DND-41 (cell line): ENCODE measurements around the gene C11orf52.

Experiments used
- EZH2 ChIP-seq: IDR thresholded peaks from 3 replicates; pipeline ENCODE4 v1.6.1; 2012; ENCODE audit warnings: borderline replicate concordance, low read depth, mild to moderate bottlenecking, moderate library complexity, low read length, inconsistent platforms; ENCODE audit not compliant: severe bottlenecking
- TF ChIP-seq, protein P1 (sequence below): IDR thresholded peaks from 2 replicates; pipeline ENCODE4 v1.5.1; 2012; ENCODE audit warnings: borderline replicate concordance, low read length, moderate library complexity, mild to moderate bottlenecking; ENCODE audit not compliant: poor library complexity, severe bottlenecking; ENCODE audit errors: extremely low read depth

DNA sequence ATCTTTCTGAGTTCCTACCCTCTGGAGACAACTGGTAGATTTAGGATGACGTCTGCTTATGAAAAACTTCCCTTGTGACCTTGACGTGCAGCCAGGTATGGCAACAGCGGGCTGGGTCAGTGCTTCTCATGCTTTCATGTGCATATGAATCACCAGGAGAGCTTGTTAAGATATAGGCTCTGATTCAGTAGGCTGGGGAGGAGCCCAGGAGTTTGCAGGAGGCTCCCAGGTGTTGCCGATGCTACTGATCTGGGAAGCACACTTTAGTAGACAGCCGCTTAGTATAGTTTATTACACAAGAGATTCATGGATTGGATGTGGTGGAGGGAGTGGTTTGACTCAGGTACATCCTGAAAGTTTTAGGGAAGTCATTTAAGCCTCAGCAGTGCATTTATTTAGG lies 42.2 kb downstream of the C11orf52 start:
- TF ChIP-seq, protein P1, sequence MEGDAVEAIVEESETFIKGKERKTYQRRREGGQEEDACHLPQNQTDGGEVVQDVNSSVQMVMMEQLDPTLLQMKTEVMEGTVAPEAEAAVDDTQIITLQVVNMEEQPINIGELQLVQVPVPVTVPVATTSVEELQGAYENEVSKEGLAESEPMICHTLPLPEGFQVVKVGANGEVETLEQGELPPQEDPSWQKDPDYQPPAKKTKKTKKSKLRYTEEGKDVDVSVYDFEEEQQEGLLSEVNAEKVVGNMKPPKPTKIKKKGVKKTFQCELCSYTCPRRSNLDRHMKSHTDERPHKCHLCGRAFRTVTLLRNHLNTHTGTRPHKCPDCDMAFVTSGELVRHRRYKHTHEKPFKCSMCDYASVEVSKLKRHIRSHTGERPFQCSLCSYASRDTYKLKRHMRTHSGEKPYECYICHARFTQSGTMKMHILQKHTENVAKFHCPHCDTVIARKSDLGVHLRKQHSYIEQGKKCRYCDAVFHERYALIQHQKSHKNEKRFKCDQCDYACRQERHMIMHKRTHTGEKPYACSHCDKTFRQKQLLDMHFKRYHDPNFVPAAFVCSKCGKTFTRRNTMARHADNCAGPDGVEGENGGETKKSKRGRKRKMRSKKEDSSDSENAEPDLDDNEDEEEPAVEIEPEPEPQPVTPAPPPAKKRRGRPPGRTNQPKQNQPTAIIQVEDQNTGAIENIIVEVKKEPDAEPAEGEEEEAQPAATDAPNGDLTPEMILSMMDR = no peak
- TF ChIP-seq EZH2 = no peak
